HepG2 (cell line): ENCODE data around the gene SYNE2. TPM values are rescaled to one million over a fixed set of nuclear protein-coding genes. Genes with fewer than 3 reads are reported as not detected.

Source experiments
- ATF7-NPFF ChIP-seq: sonication (generic); formaldehyde crosslinking; IDR thresholded peaks from 2 replicates; pipeline ENCODE4 v1.8.1; 2023; ENCODE audit warnings: mild to moderate bottlenecking, low read depth, missing genetic modification reagents, moderate library complexity
- BHLHE40 ChIP-seq: IDR thresholded peaks from 2 replicates; pipeline ENCODE4 v1.6.1; 2011; ENCODE audit warnings: low read length, improper control_type of control experiment
- DNMT3B ChIP-seq: conservative IDR thresholded peaks from 2 replicates; pipeline ENCODE4 v1.6.1; 2016; ENCODE audit warnings: missing biosample characterization, control low read depth
- HNF4G ChIP-seq, 2 experiments: sonication (generic) in 1 of 2; formaldehyde crosslinking in 1 of 2; IDR thresholded peaks; 2 replicates each; pipeline versions ENCODE4 v1.4.0 to v1.6.1; 2011 to 2020; ENCODE audit warnings: borderline replicate concordance in 2 of 2, low read depth in 2 of 2, mild to moderate bottlenecking in 2 of 2, low read length in 1 of 2, missing genetic modification reagents in 1 of 2, moderate library complexity in 1 of 2
- HNRNPK ChIP-seq: fragments of 200-400 bp; formaldehyde crosslinking; IDR thresholded peaks from 2 replicates; pipeline ENCODE4 v1.6.1; 2018; ENCODE audit warnings: low read length, low read depth, moderate library complexity, mild to moderate bottlenecking; ENCODE audit not compliant: poor library complexity, severe bottlenecking
- NONO ChIP-seq, 2 experiments: fragments of 450-650 bp in 1 of 2; sonication (generic) in 1 of 2; formaldehyde crosslinking in 1 of 2; IDR thresholded peaks in 1 of 2; conservative IDR thresholded peaks in 1 of 2; 2 replicates each; pipeline versions ENCODE4 v1.6.1 to v1.8.0; 2017 to 2022; ENCODE audit warnings: mild to moderate bottlenecking in 1 of 2, missing genetic modification reagents in 1 of 2, moderate library complexity in 1 of 2
- SAP130 ChIP-seq: IDR thresholded peaks from 2 replicates; pipeline ENCODE4 v1.6.1; 2016; ENCODE audit warnings: low read depth
- SP5 ChIP-seq: IDR thresholded peaks from 2 replicates; pipeline ENCODE4 v1.6.1; 2016; ENCODE audit warnings: low read depth, borderline replicate concordance
- TFDP1 ChIP-seq: IDR thresholded peaks from 2 replicates; pipeline ENCODE4 v1.6.1; 2016; ENCODE audit warnings: missing compliant biosample characterization, missing genetic modification reagents, borderline replicate concordance
- XRCC5 ChIP-seq: fragments of 200-400 bp; formaldehyde crosslinking; optimal IDR thresholded peaks from 2 replicates; pipeline ENCODE3; 2017; ENCODE audit warnings: mild to moderate bottlenecking, low read length
- ZNF441 ChIP-seq: sonication (generic); formaldehyde crosslinking; IDR thresholded peaks from 2 replicates; pipeline ENCODE4 v1.7.0; 2021; ENCODE audit warnings: missing genetic modification reagents, borderline replicate concordance
- ZNF572 ChIP-seq: sonication (generic); formaldehyde crosslinking; IDR thresholded peaks from 2 replicates; pipeline ENCODE4 v1.5.1; 2020; ENCODE audit warnings: mild to moderate bottlenecking, missing genetic modification reagents
- ZNF703 ChIP-seq: sonication (generic); formaldehyde crosslinking; IDR thresholded peaks from 2 replicates; pipeline ENCODE4 v1.5.1; 2020; ENCODE audit warnings: missing genetic modification reagents, mild to moderate bottlenecking, moderate library complexity, borderline replicate concordance
- ZNF777 ChIP-seq: sonication (generic); formaldehyde crosslinking; IDR thresholded peaks from 2 replicates; pipeline ENCODE4 v1.4.0; 2020; ENCODE audit warnings: missing genetic modification reagents
- polyA plus RNA-seq, 8 experiments: library from polyadenylated mRNA; depleted of rRNA in 3 of 8; stranded (reverse) in 7 of 8; unstranded in 1 of 8; fragments of >200 nt; fragmentation: Illumina TruSeq in 4 of 8; extraction: Trizol in 4 of 8; gene quantifications; 2 replicates each; pipeline versions ENCODE4 v1.2.1 to v1.2.3, GENCODE V29; 2011 to 2016; ENCODE audit warnings: low read depth in 4 of 8, missing spikeins in 1 of 8, mixed read lengths in 1 of 8; ENCODE audit not compliant: insufficient read depth in 1 of 8
- total RNA-seq, 5 experiments: library from RNA; depleted of rRNA; stranded (reverse); fragments of >200 nt; fragmentation: Illumina TruSeq; extraction: Trizol; gene quantifications; 2 replicates each; pipeline ENCODE4 v1.2.3, GENCODE V29; 2016; ENCODE audit warnings: low read depth in 1 of 5
- TF ChIP-seq, protein P1 (sequence below): sonication (generic); formaldehyde crosslinking; IDR thresholded peaks from 2 replicates; pipeline ENCODE4 v1.4.0; 2020; ENCODE audit warnings: missing genetic modification reagents
- TF ChIP-seq, protein P2 (sequence below): sonication (generic); formaldehyde crosslinking; IDR thresholded peaks from 2 replicates; pipeline ENCODE4 v1.8.1; 2023; ENCODE audit warnings: mild to moderate bottlenecking, moderate library complexity, missing genetic modification reagents
- TF ChIP-seq, protein P3 (sequence below): sonication (generic); formaldehyde crosslinking; IDR thresholded peaks from 2 replicates; pipeline ENCODE4 v1.4.0; 2020; ENCODE audit warnings: missing genetic modification reagents

Gene SYNE2
- total and polyA plus RNA-seq, 2 of the 13 experiments (the other 11 are each of a cell fraction or from before 2014, with no cell fraction given) = 6.2 to 13.3 TPM

- TF ChIP-seq, protein P1, sequence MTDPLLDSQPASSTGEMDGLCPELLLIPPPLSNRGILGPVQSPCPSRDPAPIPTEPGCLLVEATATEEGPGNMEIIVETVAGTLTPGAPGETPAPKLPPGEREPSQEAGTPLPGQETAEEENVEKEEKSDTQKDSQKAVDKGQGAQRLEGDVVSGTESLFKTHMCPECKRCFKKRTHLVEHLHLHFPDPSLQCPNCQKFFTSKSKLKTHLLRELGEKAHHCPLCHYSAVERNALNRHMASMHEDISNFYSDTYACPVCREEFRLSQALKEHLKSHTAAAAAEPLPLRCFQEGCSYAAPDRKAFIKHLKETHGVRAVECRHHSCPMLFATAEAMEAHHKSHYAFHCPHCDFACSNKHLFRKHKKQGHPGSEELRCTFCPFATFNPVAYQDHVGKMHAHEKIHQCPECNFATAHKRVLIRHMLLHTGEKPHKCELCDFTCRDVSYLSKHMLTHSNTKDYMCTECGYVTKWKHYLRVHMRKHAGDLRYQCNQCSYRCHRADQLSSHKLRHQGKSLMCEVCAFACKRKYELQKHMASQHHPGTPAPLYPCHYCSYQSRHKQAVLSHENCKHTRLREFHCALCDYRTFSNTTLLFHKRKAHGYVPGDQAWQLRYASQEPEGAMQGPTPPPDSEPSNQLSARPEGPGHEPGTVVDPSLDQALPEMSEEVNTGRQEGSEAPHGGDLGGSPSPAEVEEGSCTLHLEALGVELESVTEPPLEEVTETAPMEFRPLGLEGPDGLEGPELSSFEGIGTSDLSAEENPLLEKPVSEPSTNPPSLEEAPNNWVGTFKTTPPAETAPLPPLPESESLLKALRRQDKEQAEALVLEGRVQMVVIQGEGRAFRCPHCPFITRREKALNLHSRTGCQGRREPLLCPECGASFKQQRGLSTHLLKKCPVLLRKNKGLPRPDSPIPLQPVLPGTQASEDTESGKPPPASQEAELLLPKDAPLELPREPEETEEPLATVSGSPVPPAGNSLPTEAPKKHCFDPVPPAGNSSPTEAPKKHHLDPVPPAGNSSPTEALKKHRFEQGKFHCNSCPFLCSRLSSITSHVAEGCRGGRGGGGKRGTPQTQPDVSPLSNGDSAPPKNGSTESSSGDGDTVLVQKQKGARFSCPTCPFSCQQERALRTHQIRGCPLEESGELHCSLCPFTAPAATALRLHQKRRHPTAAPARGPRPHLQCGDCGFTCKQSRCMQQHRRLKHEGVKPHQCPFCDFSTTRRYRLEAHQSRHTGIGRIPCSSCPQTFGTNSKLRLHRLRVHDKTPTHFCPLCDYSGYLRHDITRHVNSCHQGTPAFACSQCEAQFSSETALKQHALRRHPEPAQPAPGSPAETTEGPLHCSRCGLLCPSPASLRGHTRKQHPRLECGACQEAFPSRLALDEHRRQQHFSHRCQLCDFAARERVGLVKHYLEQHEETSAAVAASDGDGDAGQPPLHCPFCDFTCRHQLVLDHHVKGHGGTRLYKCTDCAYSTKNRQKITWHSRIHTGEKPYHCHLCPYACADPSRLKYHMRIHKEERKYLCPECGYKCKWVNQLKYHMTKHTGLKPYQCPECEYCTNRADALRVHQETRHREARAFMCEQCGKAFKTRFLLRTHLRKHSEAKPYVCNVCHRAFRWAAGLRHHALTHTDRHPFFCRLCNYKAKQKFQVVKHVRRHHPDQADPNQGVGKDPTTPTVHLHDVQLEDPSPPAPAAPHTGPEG = no peak
- TF ChIP-seq, protein P2, sequence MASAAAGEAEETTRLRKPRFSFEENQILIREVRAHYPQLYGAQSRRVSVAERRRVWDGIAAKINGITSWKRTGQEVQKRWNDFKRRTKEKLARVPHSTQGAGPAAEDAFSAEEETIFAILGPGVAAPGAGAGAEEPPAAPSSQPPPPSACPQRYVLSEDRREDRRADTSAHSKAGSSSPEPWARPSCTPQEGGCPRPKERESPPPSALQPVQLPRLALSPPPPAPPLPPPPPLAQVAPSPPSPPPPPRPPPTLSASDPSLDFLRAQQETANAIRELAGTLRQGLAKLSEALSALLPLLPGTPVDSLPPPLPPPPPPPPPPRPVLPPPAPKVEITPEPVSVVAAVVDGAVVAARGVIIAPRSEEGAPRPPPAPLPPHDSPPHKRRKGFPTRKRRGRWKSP = peak; percentile 80
- TF ChIP-seq ZNF572 (CRISPR knock-in tag) (no peak), ZNF777 (CRISPR knock-in tag) (peak; percentile 63; the same call in 1 of the 2 replicates), HNF4G (IDR thresholded peaks at IDR 0.05; ENCODE audit: borderline replicate concordance, low read depth, low read length) (no peak), HNF4G (CRISPR knock-in tag; IDR thresholded peaks at IDR 0.05; ENCODE audit: borderline replicate concordance, low read depth) (no peak), XRCC5 (peak; percentile 13), ZNF703 (no peak), DNMT3B (no peak), SAP130 (CRISPR knock-in tag) (0 out of 2 replicates have a peak, but pooled peaks have one; percentile 11), ATF7-NPFF (CRISPR knock-in tag) (0 out of 2 replicates have a peak, but pooled peaks have one; percentile 9), BHLHE40 (no peak), SP5 (0 out of 2 replicates have a peak, but pooled peaks have one; percentile 31), ZNF441 (CRISPR knock-in tag) (0 out of 2 replicates have a peak, but pooled peaks have one; percentile 33), NONO (IDR thresholded peaks at IDR 0.05) (no peak), NONO (CRISPR knock-in tag; conservative IDR thresholded peaks at IDR 0.05) (0 out of 2 replicates have a peak, but pooled peaks have one; percentile 21), TFDP1 (CRISPR knock-in tag) (peak; percentile 51; the same call in 1 of the 2 replicates), HNRNPK (peak; percentile 58)
- TF ChIP-seq, protein P3, sequence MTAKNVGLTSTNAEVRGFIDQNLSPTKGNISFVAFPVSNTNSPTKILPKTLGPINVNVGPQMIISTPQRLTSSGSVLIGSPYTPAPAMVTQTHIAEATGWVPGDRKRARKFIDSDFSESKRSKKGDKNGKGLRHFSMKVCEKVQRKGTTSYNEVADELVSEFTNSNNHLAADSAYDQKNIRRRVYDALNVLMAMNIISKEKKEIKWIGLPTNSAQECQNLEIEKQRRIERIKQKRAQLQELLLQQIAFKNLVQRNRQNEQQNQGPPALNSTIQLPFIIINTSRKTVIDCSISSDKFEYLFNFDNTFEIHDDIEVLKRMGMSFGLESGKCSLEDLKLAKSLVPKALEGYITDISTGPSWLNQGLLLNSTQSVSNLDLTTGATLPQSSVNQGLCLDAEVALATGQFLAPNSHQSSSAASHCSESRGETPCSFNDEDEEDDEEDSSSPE = peak; percentile 51
These were observed at the start of gene SYNE2 (continued) for GRCh38 chr14:63852817-63853731.
